HG03097 (cell line): ENCODE measurements around the gene ALOX15.
"Not testable (repeated sequence)": the region's sequence is repeated elsewhere in the genome, so short reads cannot be mapped to it uniquely, and the experiment has no call there.

Source experiments
- ATAC-seq: cut with Tn5 transposase; IDR thresholded peaks from one replicate; pipeline ENCODE4 v1.9.1; 2021; ENCODE audit not compliant: unreplicated experiment, low FRiP score

The ALOX15 gene

DNA sequence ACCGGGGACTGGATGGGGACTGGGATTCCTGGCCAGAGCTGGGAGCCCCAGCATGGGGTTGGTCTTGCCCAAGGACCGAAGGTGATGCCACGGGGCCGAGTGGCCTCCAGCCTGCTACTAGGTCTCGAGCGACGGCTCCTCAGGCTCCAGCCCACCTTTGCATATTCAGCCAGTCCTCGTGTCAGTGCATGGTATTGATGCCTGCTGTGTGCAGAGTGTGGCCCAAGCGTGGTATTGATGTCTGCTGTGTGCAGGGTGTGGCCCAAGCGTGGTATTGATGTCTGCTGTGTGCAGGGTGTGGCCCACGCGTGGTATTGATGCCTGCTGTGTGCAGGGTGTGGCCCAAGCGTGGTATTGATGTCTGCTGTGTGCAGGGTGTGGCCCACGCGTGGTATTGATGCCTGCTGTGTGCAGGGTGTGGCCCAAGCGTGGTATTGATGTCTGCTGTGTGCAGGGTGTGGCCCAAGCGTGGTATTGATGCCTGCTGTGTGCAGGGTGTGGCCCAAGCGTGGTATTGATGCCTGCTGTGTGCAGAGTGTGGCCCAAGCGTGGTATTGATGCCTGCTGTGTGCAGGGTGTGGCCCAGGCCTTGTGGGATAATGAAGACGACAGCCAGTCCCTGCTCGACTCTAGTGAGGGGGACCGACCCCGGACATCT, 45.7 kb downstream of the ALOX15 start:
- ATAC-seq, result not testable (repeated sequence)

DNA sequence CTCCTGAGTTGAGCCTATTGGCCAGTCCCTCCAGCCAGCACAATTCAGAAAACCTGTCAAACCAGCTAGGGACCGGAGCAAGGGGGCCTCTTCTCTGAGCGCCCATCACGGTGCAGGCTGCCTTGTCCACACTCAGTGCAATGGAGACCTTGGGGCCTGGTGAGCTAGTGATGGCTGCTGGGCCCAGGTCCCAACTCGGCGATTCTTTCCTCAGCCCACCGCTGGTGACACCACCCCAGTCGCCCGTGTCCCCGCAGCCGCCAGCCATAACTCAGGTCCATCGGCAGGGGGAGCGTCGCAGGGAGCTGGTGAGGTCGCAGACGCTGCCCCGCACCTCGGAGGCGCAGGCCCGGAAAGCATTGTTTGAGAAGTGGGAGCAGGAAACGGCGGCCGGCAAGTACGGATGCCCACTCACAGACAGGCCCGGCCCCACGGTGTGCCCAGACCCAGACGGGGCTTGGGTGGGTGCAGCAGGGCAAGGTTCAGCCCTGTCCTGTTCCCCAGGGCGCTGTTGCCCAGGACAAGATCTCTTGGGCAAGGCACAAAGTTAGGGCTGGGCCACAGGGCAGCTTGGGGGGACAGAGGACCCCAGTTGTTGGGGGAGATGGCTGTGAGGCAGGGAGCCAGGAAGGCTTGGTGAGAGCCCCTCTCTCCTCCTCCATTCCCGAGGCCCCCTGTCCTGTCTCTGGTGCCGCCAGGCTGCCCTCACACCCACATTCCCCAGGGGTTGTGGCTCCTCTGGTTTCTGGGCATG, 46.4 kb downstream of the ALOX15 start:
- ATAC-seq, result no peak

GRCh38 chr17:4594406-4594805, 47.1 kb downstream of the ALOX15 start:
- ATAC-seq, result no peak

DNA sequence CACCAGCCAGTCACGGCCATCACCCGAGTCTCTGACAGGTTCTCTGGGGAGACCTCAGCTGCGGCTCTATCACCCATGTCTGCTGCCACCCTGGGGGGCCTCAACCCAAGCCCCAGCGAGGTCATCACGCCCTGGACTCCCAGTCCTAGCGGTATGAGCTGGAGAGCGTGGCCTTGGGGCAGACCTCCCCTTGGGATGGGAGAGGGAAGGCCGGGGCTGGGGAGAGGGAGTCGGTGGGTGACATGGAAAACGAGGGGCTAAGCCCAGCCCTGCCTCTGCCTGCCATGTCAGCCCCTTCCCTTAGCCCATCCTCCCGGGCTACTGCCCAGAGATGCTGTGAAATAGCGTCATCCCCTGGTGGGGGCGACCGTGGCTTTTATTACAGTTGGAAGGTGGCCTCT, 48.5 kb downstream of the ALOX15 start:
- no peak for ATAC-seq

- no peak for ATAC-seq
Measured at GRCh38 chr17:4592240-4593005, 49.1 kb downstream of the ALOX15 start.

DNA sequence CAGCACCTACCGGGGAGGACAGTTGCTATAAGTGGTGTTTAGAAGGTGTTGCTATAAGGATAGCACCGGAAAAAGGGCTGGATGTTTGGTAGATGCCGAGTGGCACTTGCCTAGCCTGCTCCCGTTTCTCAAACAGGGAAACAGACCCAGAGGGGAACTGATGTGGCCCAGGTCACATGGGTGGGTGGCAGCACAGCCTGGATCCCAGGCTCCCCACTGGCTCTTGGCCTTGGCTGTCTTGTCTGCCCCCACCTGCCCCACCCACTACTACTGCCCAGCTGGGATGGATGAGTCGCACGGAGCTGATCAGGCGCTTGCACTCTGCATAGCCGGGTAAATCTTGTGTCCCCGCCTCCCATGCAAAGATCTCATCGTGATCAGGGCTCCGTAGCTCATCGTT, 49.9 kb downstream of the ALOX15 start:
- ATAC-seq, result no peak

- ATAC-seq, result no peak
Measured at GRCh38 chr17:4590981-4591453, 50.5 kb downstream of the ALOX15 start.

- not testable (repeated sequence) for ATAC-seq
Measured at GRCh38 chr17:4590042-4590441, 51.4 kb downstream of the ALOX15 start.

- ATAC-seq, result no peak
Measured at GRCh38 chr17:4588898-4589625, 52.4 kb downstream of the ALOX15 start.

DNA sequence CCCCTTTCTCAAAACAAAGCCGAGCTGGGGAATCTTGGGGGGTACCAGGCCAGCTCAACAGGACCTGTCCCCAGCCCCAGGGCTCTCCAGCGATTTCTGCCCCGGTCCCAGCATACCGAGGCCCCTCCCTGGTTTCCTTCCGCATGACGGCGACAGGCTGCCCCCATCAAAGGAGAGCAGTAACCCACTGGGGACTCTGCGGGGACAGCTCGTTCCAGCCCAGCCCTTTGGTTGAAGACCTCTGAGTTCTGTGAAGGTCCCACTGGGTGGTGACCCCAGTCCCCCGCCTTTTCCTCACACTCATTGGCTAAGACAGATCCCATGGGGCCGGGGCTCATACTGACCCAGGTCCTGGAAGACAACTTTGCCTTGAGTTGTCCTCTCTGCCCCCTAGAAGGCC, 53.1 kb downstream of the ALOX15 start:
- no peak for ATAC-seq

DNA sequence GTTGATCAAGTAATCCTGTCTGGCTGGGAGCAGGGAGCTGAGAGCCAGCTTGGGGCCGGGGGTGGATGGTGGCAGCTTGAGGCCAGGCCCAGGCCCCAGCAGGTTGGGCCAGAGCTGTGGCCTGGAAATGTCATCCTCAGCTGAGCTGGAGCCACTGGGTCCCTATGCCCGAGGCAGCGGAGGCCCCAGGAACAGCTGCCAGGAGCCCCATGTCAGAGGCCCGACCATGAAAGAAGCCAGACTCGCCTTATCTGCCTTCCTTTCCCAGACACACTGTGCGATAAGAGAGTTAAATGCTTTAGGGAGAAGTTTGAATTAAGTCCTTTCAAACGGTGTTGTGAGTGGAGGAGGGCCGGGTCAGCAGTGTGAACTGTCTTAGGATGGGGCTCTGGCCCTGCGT, 53.7 kb downstream of the ALOX15 start:
- no peak for ATAC-seq

DNA sequence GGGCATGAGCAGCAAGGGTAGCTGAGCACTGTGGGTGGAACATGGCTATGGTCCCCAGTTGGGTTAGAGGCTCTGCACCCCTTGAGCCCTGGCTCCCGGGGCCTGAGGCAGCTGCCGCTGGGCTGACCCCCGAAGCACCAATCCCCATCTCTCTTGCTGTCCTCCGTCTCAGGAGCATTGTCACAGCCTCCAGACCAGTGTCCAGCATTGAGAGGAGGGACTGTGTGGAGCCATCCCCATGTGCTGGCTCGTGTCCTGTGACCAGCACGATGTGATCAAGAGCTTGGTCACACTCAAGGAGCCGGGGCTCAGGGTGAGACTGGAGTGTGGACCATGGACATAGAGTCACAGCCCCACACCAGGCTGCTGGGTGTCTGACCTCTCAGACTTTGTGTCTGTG, 54.3 kb downstream of the ALOX15 start:
- ATAC-seq, result no peak

- ATAC-seq, result no peak
Measured at GRCh38 chr17:4586043-4586442, 55.4 kb downstream of the ALOX15 start.

GRCh38 chr17:4585638-4585994, 55.9 kb downstream of the ALOX15 start:
- ATAC-seq, result no peak

DNA sequence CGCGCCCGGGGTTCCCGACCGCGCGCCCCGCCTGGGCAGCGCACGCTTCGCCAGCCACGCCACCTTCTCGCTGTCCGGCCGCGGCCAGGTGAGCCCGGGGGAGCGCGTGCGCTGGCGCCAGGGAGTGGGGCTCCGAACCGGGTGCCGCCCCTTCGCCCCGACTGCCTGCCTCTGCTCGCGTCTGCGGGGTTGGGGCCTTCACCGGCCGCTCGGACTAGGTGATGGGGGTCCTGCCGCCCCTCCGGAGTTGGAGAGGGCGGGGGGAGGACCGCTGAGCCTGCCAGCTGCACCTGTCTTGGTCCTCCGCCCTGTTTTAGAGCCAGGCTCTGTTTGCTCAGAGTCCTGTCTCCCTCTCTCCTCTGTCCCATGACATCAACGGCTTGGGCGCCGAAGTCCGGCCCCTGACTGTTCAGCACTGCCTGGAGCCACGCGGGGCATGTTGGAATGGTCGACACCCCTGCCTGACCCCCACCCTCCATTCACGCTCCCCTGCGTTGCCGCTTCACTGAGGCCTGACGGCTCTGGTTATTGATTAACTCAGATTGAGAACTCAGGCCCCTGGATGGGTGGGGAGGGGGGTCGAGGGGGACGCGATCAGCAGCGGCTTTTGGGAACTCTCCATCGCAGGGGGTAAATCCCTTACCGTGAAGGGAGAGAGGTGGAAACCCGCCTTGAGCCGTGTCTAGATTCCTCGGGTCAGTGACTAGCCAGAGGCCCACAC, 56.4 kb downstream of the ALOX15 start:
- no peak for ATAC-seq

DNA sequence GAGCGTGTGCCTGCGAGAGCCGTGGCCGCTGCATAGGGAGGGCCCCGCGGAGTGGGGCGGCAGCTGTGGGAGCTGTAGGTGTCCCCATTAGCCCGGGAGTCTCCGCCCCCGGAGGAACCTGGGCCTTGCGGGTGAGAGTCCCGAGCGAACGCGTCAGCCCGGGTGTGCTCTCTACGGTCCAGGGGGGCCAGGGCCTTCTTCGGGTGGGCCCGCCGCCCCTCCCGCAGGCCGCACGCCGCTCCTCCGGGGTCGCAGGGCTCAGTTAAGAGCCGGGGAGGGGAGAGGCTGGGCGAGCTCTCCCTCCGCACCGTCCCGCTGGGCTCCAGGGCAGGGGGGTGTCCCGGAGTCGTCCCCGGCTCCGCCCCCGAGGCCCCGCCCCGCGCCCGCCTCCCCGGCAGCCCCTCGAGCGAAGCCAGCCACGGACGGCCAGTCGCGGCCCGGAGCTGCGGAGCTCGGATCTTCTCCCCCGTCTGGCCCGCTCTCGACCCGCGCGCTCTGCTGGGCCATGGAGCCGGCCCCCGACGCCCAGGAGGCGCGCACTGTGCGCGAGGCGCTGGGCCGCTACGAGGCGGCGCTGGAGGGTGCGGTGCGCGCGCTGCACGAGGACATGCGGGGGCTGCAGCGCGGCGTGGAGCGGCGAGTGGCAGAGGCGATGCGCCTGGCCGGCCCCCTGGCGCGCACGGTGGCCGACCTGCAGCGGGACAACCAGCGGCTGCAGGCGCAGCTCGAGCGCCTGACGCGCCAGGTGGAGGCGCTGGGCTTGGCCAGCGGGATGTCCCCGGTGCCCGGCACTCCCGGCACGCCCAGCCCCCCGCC, 57.2 kb downstream of the ALOX15 start, which contains the start of gene SMTNL2:
Gene SMTNL2 (plus strand): TSS at position 429 of the 816 bp plus-strand sequence. CDS start 77 bp downstream, at position 506.
- no peak for ATAC-seq

DNA sequence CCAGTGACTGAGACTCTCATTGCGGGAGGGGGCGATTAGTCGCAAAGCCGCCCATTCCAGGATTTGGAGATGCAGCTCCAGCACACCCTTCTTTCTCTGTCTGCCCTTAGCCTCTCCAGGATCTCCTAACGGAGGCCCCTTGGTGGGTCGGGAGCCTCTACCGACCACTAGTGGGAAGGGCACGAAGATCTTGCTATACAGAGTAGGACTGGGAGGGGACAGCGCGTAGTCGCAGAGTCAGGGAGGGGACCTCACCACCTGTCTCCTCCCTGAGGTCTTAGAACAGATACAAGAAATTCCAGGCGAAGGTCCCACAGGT, 57.7 kb downstream of the ALOX15 start:
- ATAC-seq, result no peak

DNA sequence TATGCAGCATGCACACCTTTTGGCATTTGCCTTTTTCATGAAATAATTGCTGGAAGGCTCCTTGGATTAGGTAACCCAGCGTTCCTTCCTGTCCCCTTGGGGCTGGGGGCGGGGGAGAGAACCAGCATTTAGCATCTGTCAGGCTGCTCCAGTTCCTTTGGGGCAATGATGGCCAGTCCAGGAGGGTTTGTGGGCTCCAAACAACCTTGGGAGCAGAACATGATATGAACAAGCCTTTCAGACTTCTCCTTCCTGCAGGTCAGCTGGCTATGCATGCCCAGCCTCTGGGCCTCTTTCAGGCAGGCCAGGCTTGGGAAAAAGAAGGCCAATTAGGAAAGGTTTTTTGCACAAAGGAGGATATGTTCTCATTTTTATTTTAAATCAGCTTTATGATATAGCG, 58.3 kb downstream of the ALOX15 start:
- no peak for ATAC-seq

DNA sequence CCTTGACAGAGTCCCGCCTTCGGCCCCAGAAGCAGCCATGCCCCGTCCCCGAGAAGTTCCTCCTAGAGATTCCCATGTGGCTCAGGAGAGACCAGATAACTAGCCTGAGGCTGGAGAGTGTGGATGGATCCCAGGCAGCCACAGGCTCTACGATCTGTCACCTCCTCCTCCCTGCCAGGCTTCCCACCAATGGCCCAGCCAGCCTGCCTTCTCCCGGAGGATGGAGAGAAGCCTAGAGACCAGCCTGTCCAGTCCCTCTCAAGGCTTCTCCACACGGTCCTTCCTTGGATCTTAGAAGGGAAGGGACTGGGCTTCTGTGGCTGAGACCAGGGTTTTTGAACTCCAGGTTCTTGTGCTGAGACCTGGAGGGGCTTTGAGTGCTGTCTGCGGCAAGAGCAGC, 58.8 kb downstream of the ALOX15 start:
- no peak for ATAC-seq
